ENCODE results near the gene ATXN3L. TPM values are rescaled to one million over a fixed set of nuclear protein-coding genes. Genes with fewer than 3 reads are reported as not detected.

The ATXN3L gene
- total and polyA plus RNA-seq, 10 of the 15 experiments (the other 5 are each of a cell fraction or from before 2014, with no cell fraction given): not detected

DNA sequence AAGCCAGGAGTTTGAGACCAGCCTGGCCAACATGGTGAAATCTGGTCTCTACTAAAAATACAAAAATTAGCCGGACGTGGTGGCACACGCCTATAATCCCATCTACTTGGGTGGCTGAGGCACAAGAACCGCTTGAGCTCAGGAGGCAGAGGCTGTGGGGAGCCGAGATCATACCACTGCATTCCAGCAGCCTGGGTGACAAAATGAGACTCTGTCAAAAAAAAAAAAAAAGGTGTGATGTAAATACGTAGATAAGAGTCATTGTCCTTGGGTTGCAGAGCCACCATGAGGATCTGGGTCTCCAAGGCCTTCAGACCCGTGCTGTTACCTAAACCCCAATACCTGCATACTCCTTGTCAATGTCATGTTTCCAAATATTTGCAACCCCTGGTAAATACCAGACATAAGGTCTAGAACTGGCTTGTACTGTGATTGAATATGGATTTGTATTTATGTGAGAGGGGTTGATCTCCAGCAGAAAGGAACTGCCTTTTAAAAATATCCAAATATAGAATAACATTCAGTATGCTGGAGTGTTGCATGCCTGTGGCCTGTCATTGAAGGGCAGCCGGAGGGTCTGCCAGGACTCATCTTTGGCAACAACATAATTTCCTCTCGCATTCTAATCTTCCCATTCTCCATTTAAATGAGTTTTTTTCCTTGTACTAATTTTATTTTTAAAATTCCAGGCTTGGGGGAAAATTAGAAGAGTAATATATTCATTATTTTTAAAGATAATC is 40.4 kb downstream of the ATXN3L start (continued):
- TF ChIP-seq, protein P1, sequence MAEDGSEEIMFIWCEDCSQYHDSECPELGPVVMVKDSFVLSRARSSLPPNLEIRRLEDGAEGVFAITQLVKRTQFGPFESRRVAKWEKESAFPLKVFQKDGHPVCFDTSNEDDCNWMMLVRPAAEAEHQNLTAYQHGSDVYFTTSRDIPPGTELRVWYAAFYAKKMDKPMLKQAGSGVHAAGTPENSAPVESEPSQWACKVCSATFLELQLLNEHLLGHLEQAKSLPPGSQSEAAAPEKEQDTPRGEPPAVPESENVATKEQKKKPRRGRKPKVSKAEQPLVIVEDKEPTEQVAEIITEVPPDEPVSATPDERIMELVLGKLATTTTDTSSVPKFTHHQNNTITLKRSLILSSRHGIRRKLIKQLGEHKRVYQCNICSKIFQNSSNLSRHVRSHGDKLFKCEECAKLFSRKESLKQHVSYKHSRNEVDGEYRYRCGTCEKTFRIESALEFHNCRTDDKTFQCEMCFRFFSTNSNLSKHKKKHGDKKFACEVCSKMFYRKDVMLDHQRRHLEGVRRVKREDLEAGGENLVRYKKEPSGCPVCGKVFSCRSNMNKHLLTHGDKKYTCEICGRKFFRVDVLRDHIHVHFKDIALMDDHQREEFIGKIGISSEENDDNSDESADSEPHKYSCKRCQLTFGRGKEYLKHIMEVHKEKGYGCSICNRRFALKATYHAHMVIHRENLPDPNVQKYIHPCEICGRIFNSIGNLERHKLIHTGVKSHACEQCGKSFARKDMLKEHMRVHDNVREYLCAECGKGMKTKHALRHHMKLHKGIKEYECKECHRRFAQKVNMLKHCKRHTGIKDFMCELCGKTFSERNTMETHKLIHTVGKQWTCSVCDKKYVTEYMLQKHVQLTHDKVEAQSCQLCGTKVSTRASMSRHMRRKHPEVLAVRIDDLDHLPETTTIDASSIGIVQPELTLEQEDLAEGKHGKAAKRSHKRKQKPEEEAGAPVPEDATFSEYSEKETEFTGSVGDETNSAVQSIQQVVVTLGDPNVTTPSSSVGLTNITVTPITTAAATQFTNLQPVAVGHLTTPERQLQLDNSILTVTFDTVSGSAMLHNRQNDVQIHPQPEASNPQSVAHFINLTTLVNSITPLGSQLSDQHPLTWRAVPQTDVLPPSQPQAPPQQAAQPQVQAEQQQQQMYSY (CRISPR knock-in tag; IDR thresholded peaks at IDR 0.05): no peak
- TF ChIP-seq, protein P2, sequence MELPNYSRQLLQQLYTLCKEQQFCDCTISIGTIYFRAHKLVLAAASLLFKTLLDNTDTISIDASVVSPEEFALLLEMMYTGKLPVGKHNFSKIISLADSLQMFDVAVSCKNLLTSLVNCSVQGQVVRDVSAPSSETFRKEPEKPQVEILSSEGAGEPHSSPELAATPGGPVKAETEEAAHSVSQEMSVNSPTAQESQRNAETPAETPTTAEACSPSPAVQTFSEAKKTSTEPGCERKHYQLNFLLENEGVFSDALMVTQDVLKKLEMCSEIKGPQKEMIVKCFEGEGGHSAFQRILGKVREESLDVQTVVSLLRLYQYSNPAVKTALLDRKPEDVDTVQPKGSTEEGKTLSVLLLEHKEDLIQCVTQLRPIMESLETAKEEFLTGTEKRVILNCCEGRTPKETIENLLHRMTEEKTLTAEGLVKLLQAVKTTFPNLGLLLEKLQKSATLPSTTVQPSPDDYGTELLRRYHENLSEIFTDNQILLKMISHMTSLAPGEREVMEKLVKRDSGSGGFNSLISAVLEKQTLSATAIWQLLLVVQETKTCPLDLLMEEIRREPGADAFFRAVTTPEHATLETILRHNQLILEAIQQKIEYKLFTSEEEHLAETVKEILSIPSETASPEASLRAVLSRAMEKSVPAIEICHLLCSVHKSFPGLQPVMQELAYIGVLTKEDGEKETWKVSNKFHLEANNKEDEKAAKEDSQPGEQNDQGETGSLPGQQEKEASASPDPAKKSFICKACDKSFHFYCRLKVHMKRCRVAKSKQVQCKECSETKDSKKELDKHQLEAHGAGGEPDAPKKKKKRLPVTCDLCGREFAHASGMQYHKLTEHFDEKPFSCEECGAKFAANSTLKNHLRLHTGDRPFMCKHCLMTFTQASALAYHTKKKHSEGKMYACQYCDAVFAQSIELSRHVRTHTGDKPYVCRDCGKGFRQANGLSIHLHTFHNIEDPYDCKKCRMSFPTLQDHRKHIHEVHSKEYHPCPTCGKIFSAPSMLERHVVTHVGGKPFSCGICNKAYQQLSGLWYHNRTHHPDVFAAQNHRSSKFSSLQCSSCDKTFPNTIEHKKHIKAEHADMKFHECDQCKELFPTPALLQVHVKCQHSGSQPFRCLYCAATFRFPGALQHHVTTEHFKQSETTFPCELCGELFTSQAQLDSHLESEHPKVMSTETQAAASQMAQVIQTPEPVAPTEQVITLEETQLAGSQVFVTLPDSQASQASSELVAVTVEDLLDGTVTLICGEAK (IDR thresholded peaks at IDR 0.05; ENCODE audit: borderline replicate concordance): no peak
- no peak for TF ChIP-seq KLF5 (IDR thresholded peaks at IDR 0.05; ENCODE audit: partially characterized antibody)
